H54 (cell line): Measurements from ENCODE around the gene CCDC70.

Experiments used
- DNase-seq: peaks from one replicate; pipeline ENCODE4 v3.0.0; 2011; ENCODE audit warnings: low spot score, mixed read lengths; ENCODE audit not compliant: insufficient read length
- FAIRE-seq: peaks from 3 replicates; lab custom pipeline; 2011; peaks lifted over from hg19 to GRCh38; lab: Jason Lieb, UNC
- POLR2A ChIP-seq: IDR thresholded peaks from 2 replicates; pipeline ENCODE4 v1.6.1; 2011; ENCODE audit warnings: low read depth, mild to moderate bottlenecking, low read length

The CCDC70 gene

DNA sequence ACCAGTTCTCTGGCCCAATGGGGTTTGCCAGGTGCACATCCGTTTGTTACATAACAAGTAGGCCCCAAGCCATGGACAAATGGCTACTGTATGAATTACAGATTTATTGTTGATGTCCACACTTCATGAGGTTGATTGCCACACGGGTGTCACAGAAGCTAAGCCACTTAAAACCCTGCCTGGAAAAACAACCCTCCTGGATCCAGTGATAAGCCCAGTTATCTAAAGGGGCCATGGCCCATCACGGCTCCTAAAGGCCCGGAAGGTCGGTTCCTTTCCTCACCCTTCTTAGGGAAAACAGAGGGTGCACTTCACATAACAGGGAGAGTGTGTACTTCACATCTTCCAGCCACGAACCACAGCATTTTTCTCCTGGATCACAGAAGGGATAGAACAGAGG, 20.9 kb upstream of the CCDC70 start:
- no peak for DNase-seq
- no peak for TF ChIP-seq POLR2A
- FAIRE-seq = no peak

DNA sequence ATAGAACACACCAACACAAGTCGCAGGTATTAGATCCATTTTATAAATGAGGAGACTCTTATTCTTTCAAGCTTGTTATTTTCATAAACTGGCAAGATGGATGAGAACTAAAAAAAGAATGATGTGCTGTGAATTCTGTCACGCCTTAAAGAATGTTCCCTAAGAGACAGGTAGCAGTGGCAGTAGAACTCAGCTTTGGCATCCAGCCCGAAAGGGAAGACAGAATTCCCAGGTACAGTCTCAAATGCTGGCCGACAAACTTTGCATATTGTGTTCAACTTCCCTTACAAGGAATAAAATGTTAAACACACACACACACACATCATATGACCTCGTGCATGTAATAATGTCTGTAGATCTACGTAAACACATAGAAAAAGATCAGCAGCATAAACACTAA, 20.0 kb upstream of the CCDC70 start:
- DNase-seq (no peak), FAIRE-seq (no peak)
- TF ChIP-seq POLR2A = no peak

DNA sequence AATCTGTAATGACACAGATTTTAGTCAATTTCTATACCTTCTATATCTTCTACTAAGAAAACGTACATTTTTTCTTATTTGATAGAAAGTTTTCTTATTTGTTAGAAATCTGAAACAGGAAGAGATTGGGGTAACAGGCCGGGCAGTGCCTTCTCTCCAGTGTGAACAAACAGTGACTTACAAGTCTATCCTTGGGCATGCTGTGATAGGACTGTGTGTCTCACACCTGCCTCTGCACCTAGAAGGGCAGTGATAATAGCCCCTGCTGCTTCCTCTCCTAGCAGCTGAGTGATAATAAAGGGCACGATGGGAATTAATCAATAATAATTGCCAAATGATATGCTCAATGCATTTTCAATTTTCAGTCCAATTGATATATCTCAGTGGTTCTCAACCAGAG, 18.2 kb upstream of the CCDC70 start:
- no peak for FAIRE-seq
- no peak for TF ChIP-seq POLR2A
- DNase-seq = no peak

DNA sequence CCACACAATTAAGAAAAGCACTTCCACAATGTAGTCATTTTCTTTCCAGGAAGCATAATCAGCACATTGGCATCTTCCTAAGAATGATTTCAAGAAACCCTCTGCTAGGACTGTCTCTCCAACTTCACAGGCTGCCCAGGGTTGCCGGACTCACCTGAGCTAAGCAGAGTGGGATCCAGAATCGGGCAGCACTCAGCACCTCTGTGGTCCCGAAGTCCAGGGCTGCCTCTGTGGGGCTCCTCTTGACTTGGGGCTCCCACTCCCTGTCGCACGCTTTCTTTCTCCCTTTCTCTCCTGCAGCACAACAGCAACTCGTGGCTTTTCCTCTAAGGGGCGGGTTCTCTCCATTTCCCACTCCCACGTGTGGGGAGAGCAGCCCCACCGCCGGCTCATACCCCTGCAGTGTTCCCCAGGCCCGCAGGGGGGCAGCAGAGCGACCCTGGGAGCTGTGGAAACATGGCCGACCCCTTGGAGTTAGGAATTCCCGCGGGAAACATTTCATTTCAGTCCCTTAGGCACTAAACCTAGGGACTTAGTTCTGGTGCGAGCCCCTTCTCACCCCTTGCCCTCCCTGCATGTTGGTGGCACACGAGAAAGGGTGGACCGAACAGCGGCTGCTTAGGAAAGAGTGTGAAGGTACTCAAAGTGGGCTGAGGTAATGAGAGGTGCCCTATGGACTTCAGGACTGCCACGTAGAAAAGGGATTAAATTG, 16.8 kb upstream of the CCDC70 start, which contains the start of gene TMEM272:
TSS of gene TMEM272 (minus strand) at position 316 of the 712 bp plus-strand sequence. CDS start 6,647 bp downstream, outside the sequence.
- no peak for FAIRE-seq
- TF ChIP-seq POLR2A = no peak
- peak; percentile 58 for DNase-seq

DNA sequence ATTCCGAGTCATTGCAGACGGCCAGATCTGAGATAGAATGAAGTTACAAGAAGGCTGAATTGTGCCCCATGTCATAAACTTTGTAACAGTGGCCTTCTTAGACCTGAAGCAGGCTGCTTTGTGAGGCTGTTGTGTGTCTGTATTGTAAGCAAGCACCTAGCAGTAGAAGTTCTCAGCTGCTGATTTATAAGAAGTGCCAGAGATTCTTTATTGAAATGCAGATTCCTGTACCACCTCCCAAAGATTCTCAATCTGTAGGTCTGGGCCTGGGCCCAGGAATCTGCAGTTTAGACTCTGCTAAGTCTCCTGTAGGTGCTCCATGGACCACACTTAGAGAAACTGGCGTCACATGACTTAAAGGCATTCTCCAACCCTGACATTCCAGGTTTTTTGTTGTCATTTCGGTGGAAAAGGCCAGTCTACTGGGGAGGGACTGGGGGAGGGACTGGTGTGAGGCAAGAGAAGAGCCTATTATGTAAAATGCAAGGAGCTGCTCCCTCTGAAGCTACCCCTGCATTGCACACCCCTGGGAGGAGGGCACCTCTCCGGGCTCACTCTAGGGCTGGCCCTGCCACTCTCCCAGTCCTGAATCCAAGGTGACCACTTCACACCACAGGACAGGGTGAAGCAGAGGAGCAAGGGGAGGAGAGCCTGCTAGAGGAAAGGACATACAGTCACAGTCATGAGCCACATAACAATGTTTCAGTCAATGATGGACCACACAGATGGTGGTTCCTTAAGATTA, 16.0 kb upstream of the CCDC70 start:
- FAIRE-seq = no peak
- TF ChIP-seq POLR2A = no peak
- no peak for DNase-seq

DNA sequence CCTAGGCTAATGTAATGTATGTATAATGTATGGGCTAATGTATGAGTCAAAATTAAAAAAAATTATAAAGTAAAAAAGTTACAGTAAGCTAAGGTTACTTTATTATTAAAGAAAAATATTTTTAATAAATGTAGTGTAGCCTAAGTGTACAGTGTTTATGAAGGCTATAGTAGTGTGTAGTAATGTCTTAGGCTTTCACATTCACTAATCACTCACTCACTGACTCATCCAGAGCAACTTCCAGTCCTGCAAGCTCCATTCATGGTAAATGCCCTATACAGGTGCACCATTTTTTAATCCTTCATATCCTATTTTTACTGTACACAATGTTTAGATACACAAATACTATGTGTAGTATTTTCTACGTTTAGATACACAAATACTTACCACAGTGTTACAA, 15.0 kb upstream of the CCDC70 start:
- FAIRE-seq (no peak), DNase-seq (no peak)
- no peak for TF ChIP-seq POLR2A

DNA sequence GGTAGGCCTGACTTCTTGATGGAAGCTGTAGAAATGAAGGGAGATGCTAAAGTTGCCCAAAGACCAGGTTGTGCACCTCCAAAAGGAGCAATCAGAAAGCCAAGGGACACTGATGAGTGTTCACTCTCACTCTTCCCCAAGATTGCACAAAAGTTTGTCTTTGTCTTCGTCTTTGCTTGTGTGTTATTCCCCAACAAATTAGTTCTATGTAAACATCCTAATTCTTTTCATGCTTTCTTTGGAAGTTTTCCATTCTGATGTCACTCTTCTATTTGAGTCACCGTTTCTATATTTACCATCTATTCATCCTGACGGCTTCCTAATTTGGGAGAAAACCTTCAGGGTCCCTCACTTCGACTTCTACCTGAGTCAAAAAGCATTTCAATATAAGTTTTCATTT, 13.1 kb upstream of the CCDC70 start:
- no peak for FAIRE-seq
- no peak for DNase-seq
- no peak for TF ChIP-seq POLR2A

DNA sequence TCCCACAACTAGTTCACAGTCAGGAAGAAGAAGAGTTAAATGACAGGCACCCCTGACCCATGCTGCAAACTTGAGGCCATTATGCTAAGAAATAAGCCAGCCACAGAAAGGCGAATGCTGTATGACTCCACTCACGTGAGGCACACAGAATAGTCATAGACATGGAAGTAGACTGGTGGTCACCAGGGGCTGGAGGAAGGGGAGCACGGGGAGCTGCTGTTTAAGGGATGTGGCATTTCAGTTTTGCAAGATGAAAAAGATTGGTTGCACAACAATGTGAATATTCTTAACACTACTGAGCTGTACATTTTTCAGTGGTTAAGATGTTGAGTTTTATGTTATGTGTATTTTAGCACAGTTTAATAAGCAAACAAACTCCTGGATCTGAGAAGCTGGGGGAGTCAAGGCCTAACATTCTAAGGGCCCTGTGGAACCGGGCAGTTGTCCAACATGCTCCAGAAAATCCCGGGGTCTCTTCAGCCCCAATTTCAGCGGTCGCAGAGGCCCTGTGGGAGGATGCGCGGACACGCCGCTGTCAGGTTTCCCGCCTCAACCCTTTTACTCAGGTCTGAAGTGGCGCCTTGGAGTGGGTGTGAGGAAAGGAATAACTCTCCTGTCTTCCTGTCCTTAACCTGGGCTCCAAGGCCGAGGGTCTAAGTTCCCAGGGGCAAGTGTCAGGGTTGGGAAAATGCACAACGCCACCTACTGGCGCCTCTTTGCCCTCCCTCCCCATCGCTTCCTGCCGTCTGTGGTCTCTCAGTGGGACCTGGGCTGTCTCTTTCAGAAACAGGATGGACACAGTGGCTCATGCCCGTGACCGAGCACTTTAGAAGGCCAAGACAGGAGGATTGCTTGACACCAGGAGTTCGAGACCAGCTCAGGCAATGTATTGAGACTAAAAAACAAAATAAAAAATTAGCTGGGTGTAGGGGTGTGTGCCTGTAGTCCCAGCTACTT, 12.3 kb upstream of the CCDC70 start:
- no peak for FAIRE-seq
- TF ChIP-seq POLR2A = no peak

DNA sequence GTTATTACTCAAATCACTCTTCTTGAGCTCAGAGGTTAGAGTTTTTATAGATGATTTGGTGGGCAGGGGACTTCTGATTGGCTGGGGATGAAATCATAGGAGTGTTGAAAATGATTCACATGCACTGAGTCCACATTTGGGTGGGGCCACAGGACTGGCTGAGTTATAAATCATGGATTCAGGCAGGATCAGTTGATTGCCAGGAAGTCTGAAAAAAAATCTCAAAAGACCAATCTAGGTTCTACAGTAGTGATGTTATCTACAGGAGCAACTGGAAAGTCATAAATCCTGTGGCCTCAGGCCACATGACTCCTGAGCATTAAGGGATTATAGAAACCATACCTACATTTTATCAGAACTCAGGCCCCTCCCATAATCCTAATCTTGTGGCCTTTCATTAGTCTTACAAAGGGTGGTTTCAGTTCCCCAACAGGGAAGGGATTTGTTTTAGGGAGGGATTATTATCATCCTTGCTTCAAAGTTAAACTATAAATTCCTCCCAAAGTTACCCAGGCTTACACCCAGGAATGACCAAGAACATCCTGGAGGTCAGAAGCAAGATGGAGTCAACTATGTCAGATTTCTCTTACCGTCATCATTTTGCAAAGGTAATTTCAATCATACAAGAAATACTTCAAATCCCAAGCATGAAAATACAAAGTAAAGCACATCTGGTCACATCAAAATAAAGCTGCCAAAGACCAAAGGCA, 5.6 kb upstream of the CCDC70 start:
- DNase-seq = no peak
- TF ChIP-seq POLR2A = no peak
- FAIRE-seq = no peak

More for the DNA sequence above, 12.3 kb upstream of the CCDC70 start:
- DNase-seq = peak; percentile 46

DNA sequence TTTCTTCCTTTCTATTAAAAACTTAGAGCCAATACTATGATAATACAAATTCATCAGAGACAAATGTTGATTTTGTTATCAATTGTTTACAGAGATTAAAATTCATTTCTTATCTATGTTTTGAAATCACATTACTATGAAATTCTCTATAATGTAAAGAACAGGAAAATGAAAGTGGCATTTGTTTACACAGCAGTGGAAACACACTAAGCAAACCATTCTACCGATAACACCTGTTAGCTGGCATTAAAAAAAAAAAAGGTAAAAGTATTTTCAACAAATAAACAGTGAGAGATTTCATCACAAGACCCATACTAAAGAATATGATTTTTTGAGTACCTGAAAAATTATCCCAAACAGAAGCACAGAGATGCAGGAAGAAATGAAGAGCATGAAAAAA, 4.8 kb upstream of the CCDC70 start:
- FAIRE-seq (no peak), DNase-seq (no peak)
- TF ChIP-seq POLR2A = no peak

DNA sequence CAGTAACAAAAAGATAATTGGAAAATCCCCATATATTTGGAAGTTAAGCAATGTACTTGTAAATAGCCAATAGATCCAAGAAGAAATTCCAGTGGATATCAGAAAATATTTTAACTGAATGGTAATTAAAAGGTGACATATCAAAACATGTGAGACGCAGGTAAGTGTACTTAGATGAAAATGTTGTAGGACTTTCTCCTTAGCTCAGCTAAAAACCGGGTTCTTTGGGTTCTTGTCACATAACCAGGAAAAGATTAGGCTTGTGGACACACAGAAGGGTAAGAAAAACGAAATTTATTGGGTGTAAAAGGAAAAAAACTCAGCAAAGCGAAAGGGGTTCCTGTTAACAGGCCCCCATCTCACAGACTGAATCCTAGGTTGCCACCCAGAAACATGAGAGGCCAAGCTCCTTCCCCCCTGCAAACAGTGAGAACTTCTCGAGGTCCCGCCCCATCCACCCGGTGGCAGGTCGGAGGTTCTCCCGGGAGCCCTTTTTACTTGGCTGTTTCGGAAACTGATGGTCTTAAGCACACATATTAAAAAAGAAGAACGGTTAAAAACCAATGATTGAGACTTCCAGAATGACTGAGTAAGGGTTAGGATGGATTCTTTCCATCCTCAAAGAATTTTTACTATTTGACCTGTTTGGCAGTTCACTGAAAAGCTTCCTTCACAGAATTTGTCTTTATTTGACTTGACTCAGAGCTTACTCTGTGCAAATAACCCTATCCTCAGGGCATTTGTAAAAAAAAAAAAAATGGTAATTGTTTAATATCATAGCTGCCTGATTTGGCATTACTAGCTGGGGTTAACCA, 3.1 kb upstream of the CCDC70 start:
- DNase-seq (no peak), FAIRE-seq (no peak)
- TF ChIP-seq POLR2A = no peak

DNA sequence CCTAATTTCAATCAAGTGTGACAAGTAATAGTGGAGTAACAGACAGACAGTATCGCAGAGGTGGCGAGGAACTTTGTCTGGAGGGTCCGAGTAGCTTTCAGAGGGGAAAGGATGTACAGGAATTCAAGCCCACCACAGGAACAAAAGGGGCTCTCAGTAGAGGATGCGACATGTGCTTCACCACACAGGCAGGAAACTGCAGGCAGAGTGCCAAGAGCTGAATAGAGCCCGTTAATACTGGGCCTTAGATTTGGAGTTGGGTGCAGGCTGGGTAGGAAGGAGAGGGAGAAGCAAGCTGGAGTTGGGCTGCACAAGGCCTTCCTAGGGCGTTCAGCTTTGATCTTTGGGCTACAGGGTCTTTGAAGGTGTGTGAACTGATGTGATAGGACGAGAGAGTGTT, 1.2 kb downstream of the CCDC70 start:
- no peak for FAIRE-seq
- DNase-seq = no peak
- TF ChIP-seq POLR2A = no peak

DNA sequence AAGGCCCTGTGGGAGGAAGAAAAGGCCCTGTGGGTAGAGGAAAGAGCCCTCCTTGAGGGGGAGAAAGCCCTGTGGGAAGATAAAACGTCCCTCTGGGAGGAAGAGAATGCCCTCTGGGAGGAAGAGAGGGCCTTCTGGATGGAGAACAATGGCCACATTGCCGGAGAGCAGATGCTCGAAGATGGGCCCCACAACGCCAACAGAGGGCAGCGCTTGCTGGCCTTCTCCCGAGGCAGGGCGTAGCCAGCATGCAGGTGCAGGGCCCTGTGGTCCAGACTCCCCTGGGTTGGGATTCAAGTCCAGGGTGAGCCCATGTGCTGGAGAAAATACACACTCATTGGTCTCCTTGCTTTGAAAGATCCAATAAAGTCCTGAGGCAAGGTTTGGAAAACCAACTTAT, 4.1 kb downstream of the CCDC70 start:
- no peak for TF ChIP-seq POLR2A
- no peak for FAIRE-seq

More for the DNA sequence above, 4.1 kb downstream of the CCDC70 start:
- DNase-seq = no peak
